DND-41 (cell line): ENCODE measurements around the gene FDPS.

Experiments
- EZH2 ChIP-seq: IDR thresholded peaks from 3 replicates; pipeline ENCODE4 v1.6.1; 2012; ENCODE audit warnings: borderline replicate concordance, low read depth, mild to moderate bottlenecking, moderate library complexity, low read length, inconsistent platforms; ENCODE audit not compliant: severe bottlenecking
- TF ChIP-seq, protein P1 (sequence below): IDR thresholded peaks from 2 replicates; pipeline ENCODE4 v1.5.1; 2012; ENCODE audit warnings: borderline replicate concordance, low read length, moderate library complexity, mild to moderate bottlenecking; ENCODE audit not compliant: poor library complexity, severe bottlenecking; ENCODE audit errors: extremely low read depth

DNA sequence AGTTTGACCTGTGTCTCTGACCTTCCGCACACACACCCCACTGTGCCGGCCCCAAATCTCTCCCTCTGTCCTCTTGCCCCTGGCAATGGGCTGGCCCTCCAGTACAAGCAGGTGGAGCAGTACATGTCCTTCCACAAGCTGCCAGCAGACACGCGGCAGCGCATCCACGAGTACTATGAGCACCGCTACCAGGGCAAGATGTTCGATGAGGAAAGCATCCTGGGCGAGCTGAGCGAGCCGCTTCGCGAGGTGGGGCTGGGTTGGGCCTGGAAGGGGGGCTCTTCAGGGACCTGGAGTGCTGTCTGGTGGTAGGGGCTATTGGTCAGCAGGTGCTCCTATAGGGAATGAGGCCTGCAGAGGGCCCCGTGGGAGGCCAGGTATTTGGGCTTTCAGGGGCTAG is 23.6 kb upstream of the FDPS start:
- TF ChIP-seq, protein P1, sequence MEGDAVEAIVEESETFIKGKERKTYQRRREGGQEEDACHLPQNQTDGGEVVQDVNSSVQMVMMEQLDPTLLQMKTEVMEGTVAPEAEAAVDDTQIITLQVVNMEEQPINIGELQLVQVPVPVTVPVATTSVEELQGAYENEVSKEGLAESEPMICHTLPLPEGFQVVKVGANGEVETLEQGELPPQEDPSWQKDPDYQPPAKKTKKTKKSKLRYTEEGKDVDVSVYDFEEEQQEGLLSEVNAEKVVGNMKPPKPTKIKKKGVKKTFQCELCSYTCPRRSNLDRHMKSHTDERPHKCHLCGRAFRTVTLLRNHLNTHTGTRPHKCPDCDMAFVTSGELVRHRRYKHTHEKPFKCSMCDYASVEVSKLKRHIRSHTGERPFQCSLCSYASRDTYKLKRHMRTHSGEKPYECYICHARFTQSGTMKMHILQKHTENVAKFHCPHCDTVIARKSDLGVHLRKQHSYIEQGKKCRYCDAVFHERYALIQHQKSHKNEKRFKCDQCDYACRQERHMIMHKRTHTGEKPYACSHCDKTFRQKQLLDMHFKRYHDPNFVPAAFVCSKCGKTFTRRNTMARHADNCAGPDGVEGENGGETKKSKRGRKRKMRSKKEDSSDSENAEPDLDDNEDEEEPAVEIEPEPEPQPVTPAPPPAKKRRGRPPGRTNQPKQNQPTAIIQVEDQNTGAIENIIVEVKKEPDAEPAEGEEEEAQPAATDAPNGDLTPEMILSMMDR: no peak
- no peak for TF ChIP-seq EZH2
